ENCODE data around the gene GPHN.
"Not testable (repeated sequence)": the region's sequence is repeated elsewhere in the genome, so short reads cannot be mapped to it uniquely, and the experiment has no call there.

GPHN gene

DNA sequence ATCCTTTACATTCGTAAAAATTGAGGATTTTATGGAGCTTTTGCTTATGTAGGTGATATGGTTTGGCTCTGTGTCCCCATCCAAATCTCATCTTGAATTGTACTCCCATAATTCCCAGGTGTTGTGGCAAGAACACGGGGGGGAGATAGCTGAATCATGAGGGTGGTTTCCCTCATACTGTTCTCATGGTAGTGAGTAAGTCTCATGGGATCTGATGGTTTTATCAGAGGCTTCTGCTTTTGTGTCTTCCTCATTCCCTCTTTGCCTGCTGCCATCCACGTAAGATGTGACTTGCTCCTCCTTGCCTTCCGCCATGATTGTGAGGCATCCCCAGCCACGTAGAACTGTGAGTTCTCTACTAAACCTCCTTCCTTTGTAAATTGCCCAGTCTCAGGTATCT, 5.1 kb upstream of the GPHN start:
- DNase-seq, result not testable (repeated sequence)

DNA sequence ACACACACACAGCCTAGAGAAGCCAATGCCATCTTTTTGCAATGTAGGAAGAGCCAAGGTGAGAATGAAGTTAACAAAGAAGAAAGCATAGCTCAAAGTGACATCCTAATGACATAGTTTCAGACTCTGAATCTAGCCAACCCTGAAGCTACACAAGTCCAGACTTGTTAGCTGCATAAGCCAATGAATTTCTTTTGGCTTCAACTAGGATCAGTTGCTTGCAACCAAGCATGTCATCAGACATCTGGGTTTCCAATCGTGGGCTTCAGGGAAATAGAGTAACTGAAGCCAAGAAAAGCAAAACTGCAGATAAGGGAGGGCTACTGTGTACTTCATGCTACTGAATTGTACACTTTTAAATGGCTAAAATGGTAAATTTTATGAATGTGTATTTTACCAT, 4.4 kb upstream of the GPHN start:
- DNase-seq, result peak; percentile 9

DNA sequence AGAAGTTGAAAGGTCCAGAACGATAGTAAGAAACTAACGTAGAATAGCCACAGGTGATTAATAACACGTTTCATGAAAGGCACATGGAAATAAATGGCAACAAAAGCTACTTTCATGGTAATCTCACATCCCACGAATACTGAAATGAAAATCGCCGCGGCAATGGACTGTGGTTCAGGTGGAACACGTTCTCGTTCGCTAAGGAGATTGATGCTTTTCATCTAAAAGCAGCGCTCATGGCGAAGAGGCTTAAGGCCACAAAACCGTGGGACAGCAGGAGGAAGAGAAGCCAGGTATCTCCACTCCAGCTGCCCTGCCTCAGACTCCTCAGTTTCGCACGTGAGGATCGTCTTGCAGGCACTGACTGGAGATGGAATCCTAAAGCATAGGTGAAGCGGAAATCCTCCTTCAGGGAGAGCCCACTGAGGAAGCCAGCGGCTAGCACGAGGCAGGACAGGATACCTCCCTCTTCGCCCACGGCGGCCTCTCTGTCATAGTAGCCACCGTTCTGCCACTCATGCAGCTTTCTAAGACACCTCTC, 696 bp upstream of the GPHN start:
- no peak for DNase-seq

DNA sequence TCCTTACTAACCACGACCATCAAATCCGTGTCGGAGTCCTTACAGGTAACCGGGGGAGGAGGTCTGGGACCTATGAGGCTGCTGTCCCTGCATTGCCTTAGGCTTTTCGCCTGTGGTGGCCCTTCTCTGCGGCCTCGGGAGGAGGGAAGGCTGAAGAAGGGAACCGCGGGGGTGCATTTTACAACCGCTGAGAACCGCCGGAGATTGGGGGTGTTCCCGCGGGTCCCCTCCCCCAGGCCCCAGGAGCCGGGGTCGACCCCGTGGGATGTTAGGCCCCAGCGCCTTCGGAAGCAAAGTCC, 549 bp downstream of the GPHN start:
- no peak for DNase-seq

DNA sequence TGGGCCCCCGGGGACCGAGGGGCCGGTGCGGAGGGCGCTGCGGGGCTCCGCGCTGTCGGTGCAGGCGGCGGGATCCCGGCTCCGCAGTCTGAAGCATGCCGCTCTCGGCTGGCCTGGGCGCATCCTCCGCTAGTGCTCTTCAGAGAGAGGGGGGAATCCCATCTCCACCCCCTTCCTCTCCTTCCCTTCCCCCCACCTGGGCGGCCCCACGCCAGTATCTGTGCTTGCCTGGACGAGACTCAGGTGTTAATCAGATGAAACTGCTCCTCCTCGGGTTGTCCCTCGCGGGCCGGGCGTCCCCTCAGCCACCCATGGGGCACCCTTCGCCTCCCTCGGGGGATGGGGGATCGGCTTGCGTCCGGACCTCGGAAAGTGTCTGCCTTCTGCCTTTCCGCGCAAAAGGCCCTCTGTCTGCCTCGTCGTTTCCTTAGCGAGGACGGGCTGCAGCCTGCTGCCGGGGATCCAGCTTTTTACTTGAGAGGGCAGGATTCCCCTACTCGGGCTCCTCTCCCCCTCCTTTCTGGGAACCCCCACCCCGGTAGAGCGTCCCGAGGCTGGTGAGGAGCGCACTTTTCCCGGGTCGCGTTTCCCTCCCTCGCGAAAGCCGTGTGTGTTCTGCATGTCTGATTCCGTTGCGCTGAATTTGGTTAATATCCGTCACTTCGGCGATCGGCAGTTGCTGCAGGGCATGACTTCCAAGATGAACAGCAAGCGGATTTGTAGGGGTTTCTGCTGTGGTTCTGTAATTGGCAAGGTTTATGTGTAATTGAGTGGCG, 1.1 kb downstream of the GPHN start:
- peak; percentile 18 for DNase-seq

DNA sequence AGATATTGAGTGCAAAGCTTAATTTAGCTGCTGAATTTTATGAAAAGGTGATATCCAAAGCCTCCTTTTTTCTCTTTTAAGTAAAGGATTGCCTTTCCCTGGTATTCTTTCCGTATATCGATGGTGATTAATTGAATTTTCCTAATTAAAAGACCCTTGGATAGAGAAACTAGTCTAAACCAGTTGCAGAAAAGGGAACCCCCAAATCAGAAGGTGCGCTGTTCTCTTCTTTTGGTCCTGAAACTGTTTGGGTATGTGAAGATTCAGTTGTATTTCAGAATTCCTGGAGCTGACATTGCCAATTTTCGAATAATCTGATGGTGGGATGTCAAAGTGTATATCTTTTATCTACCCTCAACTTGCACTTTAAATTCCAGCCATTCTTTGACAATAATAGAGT, 1.9 kb downstream of the GPHN start:
- no peak for DNase-seq

DNA sequence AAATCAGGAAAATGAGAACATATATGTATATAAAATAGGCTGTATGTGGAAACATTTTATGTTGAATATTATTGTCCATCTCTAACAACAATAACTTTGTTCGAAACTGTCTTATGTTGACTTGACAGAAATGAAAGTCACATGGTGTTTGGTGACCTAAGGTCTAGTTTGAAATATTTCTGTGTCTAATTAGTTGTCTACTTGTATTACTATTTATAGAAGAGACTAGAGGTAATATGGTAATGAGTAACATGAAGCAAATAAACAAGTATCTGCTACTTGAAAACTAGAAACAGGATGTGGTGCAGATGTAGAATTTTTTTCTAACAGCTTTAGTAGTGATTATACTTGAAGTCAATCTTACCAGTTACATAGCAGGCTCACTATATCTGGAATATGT, 3.9 kb downstream of the GPHN start:
- no peak for DNase-seq

DNA sequence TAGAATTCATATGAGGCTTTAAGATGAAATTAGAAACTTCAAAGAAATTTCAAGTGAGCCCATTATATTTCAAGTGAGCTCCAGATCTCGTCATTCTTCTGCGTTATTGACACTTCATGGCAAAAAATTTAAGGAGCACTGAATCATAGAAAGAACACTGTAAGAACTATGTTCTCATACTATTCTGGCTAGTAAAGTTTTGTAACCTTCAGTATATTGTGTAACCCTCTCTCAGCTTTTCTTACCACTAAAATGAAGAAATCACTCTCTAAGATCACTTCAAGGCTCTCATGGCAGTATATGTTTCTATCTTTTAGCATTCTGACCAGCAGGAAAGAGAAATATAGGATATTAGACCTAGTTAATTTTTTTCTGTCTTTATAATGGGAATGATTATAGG, 6.3 kb downstream of the GPHN start:
- DNase-seq, result no peak

DNA sequence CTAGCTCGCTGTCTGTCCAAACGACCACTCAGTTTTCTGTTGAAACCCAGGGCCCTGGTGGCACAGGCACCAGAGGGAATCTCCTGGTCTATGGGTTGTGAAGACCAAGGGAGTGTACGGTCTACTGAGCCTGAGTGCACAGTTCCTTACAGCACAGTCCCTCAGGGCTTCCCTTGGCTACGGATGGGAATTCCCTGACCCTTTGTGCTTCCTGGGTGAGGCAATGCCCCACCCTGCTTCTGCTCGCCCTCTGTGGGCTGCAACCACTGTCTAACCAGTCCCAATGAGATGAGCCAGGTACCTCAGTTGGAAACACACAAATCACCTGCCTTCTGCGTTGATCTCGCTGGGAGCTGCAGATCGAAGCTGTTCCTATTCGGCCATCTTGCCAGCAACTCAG, 22.6 kb downstream of the GPHN start:
- no peak for DNase-seq

DNA sequence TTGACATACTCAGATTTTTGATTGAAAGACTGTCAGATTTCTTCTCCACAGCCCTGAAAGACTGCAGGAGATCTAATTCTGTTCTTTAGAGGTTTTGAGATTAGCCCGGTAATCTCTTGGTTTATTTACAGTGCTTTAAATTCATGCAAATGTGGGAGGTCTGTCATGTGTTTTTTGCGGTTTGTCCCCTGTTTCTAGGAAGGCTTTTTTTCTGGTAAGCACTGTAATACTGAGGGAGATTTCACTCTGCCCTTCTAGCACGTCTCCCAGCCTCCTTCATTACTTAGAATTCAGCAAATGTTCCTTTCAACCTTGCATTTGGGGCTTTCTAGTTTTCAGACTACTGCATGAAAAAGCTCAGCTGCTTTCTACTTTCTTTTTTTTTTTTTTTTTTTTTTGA, 31.1 kb downstream of the GPHN start:
- DNase-seq, result no peak

DNA sequence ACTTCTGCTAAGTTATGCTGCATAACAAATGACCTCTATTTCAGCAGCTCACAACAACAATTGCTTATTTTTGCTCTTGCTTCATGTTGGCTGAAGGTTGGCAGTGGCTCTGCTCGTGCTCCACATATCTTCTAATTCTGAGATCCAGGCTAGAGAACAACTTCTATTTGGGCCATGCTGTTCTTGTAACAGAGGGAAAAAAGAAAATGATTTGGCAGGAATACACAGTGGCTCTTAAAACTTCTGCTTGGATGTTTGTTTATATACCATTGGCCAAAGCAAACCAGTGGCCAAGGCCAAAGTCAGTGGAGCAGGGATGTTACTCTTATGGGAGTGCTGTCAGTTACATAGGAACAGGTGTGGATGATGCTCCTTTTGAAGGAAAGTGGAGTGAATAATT, 32.1 kb downstream of the GPHN start:
- no peak for DNase-seq

DNA sequence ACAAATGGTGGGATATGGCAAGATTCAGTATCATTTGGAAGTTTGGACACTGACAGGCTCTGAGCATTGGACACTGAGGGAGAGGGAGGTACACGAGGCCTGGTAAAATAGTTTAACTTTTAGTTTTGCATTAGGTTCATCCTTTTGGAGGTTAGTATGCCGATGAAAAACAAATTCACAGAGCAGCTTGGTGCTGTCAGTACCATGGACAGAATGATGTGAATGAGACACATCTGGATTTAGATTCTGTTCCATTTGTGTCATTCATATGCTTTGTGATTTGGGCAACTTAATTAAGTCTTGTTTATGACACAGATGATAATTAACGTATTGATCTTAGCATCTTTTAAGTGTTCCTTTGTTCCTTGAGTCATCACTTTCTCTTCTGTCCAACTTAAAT, 33.7 kb downstream of the GPHN start:
- DNase-seq, result no peak

DNA sequence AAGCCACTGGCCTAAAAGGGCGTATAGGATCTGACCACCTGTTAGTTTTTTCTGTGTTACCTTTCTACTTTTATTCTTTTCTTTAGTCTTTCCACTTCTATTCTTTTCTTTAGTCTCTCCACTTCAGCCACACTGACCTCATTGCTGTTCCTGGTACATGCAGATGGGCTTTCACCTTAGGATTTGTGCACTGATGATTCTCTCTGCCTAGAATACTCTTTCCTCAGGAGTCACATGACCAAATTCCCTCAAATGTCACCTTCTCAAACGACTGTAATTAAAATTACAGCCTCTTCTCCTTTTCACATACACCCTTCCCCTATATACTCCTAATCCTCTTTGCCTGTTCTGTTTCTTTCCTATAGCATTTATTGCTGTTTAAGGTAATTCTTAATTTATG, 36.0 kb downstream of the GPHN start:
- no peak for DNase-seq

DNA sequence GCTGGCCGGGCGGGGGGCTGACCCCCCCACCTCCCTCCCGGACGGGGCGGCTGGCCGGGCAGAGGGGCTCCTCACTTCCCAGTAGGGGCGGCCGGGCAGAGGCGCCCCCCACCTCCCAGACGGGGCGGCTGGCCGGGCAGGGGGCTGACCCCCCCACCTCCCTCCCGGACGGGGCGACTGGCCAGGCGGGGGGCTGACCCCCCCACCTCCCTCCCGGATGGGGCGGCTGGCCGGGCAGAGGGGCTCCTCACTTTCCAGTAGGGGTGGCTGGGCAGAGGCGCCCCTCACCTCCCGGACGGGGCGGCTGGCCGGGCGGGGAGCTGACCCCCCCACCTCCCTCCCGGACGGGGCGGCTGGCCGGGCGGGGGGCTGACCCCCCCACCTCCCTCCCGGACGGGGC, 37.2 kb downstream of the GPHN start:
- not testable (repeated sequence) for DNase-seq

DNA sequence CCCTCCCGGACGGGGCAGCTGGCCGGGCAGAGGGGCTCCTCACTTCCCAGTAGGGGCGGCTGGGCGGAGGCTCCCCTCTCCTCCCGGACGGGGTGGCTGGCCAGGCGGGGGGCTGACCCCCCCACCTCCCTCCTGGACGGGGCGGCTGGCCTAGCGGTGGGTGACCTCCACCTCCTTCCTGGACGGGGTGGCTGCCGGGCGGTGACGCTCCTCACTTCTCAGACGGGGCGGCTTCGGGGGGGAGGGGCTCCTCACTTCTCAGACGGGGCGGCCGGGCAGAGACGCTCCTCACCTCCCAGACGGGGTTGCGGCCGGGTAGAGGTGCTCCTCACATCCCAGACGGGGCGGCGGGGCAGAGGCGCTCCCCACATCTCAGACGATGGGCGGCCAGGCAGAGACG, 37.8 kb downstream of the GPHN start:
- DNase-seq, result not testable (repeated sequence)

DNA sequence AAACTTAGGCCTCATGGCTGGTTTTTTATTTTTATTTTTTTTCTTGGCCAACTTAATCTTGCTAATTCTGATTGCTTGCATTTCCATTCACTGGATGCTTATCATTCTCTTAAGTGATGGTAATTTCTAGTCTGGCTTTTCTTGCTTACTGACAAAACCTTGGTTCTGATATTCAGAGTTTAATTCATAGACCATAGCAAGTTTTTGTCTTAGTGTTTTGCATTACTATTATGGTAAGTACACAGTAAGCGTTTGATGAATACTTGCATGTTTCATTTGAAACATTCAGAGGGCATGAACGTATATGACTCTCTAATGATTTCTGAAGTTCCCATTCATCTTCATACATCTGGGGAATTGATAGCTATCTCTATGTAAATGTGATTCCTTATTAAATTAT, 55.8 kb downstream of the GPHN start:
- no peak for DNase-seq

DNA sequence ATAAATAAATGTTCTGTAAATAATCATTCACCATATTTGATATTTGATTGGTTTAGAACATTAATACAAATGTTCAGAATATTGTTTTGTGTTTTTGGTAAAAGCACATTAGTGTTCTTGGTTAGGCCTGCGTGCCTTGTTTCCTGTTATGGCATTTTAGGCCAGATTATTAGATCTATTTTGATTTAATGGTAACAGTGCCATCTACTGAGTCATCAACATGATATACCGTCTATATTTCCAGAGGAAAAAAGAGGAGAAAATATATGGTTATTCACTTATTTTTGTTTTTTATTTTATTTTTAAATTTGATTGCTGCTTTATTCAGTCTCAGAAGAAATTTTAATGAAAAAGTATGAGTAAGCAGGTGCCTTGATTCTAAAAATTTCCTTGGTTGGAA, 60.3 kb downstream of the GPHN start:
- DNase-seq, result no peak

DNA sequence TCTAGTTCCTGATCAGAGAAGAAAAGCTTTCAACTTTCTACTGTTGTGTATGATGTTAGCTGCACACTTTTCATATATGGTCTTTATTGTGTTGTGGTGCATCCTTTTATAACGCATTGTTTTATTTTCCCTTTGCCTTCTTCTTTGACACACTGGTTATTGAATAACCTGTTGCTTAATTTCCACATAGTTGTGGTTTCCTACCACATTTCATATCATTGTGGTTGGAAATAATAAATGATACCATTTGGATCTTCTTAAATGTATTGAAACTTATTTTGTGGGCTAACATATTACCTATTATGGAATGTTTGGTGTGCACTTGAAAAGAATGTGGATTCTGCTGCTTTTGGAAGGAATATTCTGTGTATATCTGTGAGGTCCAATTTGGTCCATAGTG, 64.9 kb downstream of the GPHN start:
- peak; percentile 4 for DNase-seq

DNA sequence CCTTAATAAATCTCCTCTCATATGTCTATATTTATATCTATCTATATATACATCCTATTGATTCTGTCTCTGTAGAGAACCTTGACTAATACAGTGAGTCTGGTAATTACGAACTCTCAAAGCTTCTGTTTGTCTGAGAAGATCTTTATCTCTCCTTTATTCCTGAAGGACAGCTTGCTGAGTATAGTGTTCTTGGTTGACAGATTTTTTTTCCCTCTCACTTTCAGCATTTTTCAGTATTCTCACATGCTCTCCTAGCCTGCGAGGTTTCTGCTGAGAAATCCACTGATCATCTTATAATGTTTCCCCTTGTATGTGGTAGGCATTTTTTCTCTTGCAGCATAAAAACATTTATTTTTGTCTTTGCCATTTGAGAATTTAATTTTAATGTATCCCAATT, 67.1 kb downstream of the GPHN start:
- no peak for DNase-seq

DNA sequence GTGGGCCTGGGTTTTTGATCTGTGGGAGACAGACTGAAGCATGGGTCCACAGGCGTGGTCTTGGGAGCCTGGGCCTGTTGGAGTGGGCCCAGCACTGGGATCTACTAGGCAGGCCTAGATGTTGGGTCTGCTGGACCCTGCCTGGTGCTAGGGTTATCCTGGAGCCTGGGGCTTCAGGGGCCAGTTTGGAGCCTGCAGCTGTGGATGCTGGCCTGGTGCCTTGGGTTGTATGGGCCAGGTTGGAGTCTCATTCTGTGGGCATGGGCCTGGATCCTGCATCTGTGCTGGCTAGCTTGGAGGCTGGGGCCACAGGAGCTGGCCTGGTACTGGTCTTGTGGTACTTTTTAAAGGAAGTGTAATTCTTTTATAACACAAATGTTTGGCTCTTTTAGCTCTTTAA, 68.0 kb downstream of the GPHN start:
- no peak for DNase-seq

DNA sequence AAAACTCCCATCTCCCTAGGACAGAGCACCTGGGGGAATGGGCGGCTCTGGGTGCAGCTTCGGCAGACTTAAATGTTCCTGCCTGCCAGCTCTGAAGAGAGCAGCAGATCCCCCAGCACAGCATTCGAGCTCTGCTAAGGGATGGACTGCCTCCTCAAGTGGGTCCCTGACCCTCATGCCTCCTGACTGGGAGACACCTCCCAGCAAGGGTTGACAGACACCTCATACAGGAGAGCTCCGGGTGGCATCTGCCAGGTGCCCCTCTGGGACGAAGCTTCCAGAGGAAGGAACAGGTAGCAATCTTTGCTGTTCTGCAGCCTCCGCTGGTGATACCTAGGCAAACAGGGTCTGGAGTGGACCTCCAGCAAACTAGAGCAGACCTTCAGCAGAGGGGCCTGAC, 79.8 kb downstream of the GPHN start:
- DNase-seq, result not testable (repeated sequence)

DNA sequence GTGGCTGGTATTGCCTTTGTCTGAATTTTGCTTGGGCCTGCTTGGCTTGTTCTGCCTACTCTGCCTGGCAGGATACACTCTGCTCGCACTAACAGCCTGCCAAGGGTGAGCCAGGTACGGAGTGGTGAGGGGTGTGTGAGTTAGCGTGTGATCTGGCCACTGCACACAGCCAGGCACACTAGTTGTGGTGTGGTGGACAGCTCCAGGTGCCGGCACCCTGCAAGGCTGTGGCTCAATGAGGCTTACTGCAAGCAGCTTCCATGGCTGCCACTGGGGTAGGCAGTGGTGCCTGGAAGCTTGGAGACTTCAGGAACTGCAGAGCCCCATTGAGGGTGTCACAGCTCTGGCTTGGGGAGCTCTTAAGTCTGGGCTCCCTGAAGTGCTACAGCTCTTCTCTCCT, 87.4 kb downstream of the GPHN start:
- no peak for DNase-seq

DNA sequence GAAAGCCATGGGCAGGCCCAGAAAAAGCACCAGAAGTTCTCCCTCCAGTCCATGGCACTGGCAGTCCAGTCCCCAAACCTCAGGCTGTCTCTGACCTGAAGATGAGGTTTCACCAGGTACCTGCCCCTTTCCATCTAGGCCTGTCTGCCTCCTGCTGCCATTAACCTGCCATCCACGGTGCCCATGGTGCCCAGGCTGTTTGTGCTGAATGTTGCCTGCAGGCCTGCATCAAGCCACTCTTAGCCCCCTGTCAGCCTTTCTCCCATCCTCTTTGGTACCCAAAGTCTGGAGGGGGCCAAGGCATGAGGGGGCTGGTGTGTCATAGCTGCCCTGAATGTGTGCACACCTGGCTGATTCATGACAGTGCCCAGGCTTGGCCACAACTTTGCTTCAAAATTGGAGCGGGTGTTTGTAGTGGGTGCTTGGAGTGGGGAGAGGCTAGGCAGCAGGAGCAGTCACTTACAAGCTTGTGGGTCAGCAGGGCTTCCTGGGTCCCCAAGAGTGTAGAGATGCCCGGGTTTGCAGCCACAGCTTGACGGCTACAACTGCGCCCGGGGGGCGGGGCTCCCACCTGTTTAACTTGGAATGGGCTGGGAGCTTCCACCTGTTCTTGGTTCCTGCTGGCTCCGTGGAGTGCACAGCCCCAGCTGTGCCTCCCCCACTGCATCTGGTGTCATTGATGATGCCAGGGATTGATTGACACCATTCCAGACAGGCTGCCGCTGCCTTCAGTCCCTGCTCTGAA, 88.5 kb downstream of the GPHN start:
- no peak for DNase-seq

DNA sequence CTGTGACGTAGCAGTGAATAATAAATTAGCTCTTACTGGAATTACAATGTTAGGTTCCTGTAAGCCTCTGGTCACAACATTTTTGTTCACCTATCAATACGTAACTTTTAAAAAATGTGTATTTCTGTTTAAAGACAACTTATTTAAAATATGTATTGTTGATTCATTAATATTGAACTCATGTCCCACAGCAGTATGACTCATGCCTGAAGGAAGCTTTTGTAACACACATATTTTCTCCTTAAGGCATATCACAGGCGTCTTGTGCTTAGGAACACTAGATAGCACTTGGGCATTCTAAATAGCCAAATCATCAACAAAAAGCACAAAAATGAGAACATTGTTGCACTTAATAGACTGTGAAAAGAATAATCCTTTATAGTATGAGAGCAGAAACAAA, 92.5 kb downstream of the GPHN start:
- peak; percentile 12 for DNase-seq

Measured in fibroblast of skin of abdomen (primary cell).